Ascending aorta (tissue), 2 donors: Measurements from ENCODE around the gene NR2F6. TPM values are rescaled to one million over a fixed set of nuclear protein-coding genes. Genes with fewer than 3 reads are reported as not detected.

ENCODE experiments used
- DNase-seq, 2 donors: peaks; one replicate each; pipeline ENCODE4 v3.0.0-alpha.2; 2019; ENCODE audit warnings: low spot score in 2 of 2
- H3K27ac ChIP-seq, 2 donors: fragments of 200-600 bp; sonication (generic); one replicate each; pipeline ENCODE4 v1.5.1; 2016 to 2017; ENCODE audit warnings: mild to moderate bottlenecking in 1 of 2
- H3K27me3 ChIP-seq: fragments of 200-600 bp; sonication (generic); one replicate; pipeline ENCODE4 v1.5.1; 2017
- H3K36me3 ChIP-seq, 2 donors: fragments of 200-600 bp; sonication (generic); one replicate each; pipeline ENCODE4 v1.5.1; 2016
- H3K4me1 ChIP-seq, 2 donors: fragments of 200-600 bp; sonication (generic); one replicate each; pipeline ENCODE4 v1.5.1; 2016 to 2017; ENCODE audit warnings: mild to moderate bottlenecking in 1 of 2
- H3K4me3 ChIP-seq, 2 donors: fragments of 200-600 bp; sonication (generic); one replicate each; pipeline ENCODE4 v1.5.1; 2016 to 2017; ENCODE audit warnings: mild to moderate bottlenecking in 1 of 2
- H3K9me3 ChIP-seq, 2 donors: fragments of 200-600 bp; sonication (generic); one replicate each; pipeline ENCODE4 v1.5.1; 2016
- intact Hi-C: fragments of 100-400 bp; cut with DNase I; formaldehyde crosslinking; loops from one replicate; pipeline ENCODE4 v1.15.1; 2023
- total RNA-seq: library from RNA; depleted of rRNA; stranded (reverse); fragments of >200 nt; gene quantifications from one replicate; pipeline ENCODE4 v1.1.0, GENCODE V29; 2016
- TF ChIP-seq, protein P1 (sequence below), 3 experiments: fragments of 200-600 bp in 2 of 3; fragments of 450-650 bp in 1 of 3; sonication (generic) in 2 of 3; IDR thresholded peaks; one replicate each; pipeline ENCODE4 v1.5.1; 2016 to 2019; ENCODE audit warnings: antibody characterized with exemption in 3 of 3, mild to moderate bottlenecking in 1 of 3, moderate library complexity in 1 of 3

NR2F6 gene
- total RNA-seq, 1 donor from 2014 or later: 181 TPM

DNA sequence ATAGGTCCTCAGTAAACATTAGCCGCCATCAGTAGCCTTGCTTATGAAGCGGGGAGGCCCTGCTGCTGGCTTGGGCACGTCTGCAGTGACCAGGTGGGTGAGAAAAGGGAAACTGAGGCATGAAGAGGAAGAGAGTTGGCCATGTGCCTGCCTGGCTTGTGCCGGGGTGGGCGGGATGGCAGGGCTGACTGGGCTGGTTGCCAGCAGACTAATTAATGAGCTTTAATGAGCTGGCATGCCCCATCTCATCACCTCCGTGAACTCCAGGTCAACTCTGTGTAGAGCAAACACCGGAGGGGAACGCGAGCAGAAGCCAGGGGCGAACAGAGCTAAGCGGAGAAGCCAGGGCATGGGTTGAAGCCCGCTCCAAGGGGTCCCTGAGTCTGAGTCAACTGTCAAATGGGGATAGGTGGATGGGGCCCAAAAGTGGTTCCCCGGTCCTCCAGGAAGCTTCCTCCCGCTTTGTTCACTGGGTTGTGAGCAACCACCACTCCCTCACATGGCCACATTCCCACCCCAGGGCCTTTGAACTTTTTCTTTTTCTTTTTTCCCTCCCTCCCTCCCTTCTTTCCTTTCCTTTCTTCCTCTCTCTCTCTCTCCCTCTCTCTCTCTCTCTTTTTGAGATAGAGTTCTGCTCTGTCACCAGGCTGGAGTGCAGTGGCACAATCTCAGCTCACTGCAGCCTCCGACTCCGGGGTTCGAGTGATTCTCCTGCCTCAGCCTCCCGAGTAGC is 8.7 kb downstream of the NR2F6 start:
- Histone ChIP-seq H3K27ac (peak overlapping the region; percentile 53 to 67), H3K9me3 (no peaks in the 10 kb centered on the region), H3K27me3 (no peaks in the 10 kb centered on the region), H3K36me3 (peaks cover 11 to 17% of the 10 kb centered on the region in 2 donors), H3K4me1 (peaks cover 6 to 24% of the 10 kb centered on the region in 2 donors), H3K4me3 (no peak overlapping the region)
- TF ChIP-seq, protein P1, sequence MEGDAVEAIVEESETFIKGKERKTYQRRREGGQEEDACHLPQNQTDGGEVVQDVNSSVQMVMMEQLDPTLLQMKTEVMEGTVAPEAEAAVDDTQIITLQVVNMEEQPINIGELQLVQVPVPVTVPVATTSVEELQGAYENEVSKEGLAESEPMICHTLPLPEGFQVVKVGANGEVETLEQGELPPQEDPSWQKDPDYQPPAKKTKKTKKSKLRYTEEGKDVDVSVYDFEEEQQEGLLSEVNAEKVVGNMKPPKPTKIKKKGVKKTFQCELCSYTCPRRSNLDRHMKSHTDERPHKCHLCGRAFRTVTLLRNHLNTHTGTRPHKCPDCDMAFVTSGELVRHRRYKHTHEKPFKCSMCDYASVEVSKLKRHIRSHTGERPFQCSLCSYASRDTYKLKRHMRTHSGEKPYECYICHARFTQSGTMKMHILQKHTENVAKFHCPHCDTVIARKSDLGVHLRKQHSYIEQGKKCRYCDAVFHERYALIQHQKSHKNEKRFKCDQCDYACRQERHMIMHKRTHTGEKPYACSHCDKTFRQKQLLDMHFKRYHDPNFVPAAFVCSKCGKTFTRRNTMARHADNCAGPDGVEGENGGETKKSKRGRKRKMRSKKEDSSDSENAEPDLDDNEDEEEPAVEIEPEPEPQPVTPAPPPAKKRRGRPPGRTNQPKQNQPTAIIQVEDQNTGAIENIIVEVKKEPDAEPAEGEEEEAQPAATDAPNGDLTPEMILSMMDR (IDR thresholded peaks at IDR 0.05): no peak
- intact Hi-C loops: no loop called here
- DNase-seq: no peak

DNA sequence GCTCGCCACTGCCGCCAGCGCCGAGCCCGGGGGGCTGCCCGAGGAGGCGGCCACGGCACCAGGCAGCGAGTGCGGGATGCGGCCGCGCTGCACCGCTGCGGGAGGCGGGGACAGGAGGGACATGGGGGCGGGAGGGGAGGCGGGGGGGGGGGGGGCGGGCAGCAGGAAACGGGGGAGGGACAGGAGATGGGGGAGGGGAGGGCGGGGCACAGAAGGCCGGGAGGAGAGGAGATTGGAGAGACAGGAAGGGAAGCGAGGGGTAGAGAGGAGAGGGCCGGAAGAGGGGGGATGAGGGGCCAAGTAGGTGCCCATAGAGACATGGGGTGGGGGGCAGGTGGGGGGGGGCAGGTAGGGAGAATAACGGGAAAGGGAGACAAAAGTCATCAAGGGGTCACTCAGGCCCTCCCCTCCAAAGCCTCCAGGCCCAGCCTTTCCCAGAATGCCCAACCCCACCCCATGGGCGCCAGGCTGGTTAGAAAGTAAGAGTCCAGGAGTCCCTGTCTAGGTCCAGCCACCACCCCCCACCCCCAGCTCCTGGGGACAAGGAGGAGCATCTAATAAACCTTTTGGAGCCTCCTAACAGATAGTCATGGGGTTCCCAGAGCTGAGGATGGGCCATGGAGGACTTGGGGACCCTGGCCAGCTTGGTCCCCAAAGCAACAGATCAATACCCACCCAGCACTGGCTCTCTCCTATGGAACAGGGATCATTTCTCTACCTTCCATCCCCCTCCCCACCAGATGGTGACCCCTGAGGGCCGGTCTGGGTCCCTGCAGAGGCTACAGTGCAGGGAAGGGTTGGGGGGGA is 9.5 kb downstream of the NR2F6 start:
- Histone ChIP-seq H3K36me3 (peaks cover 19 to 24% of the 10 kb centered on the region in 2 donors), H3K4me1 (peaks cover 3 to 16% of the 10 kb centered on the region in 2 donors), H3K9me3 (no peaks in the 10 kb centered on the region), H3K27me3 (no peaks in the 10 kb centered on the region), H3K27ac (peak overlapping the region; percentile 67 to 71), H3K4me3 (peak overlapping the region; percentile 64 to 66)
- TF ChIP-seq, protein P1 (IDR thresholded peaks at IDR 0.05): no peak
- intact Hi-C loops: no loop called here
- no peak for DNase-seq

DNA sequence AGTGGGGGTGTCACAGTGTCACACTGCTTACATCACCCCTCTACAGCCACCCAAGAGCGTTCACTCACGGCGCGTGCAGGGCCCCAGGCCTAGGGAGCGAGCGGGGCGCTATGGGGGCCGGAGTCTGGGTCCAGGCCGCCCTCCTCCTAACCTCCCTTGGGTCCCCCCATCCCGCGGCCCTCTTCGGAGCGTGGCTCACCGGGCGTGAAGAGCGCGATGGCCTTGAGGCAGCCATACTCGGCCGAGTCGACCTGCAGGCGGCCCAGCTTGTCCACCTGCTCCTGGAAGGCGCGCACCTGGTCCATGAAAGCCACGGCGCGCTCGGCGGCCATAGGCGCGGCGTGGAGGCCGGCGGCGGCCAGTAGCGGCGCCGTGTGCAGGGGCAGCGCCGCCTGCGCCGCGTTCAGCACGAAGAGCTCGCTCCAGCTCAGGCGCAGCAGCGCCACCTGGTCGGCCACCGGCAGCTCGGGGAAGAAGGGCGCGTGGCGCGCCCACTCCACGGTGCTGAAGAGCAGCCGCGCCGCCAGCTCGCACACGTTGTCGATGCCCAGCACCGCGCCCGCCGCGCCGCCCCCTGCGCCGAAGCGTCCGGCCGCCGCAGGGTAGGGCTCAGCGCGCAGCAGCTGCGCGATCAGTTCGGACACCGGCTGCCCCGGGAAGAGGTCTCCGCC is 10.3 kb downstream of the NR2F6 start:
- DNase-seq: peak in 1 of 2 donors; percentile 84
- H3K36me3 ChIP-seq: peaks cover 26 to 28% of the 10 kb centered on the region in 2 donors
- H3K27me3 ChIP-seq: no peaks in the 10 kb centered on the region
- peaks cover 3 to 15% of the 10 kb centered on the region in 2 donors for H3K4me1 ChIP-seq
- peak overlapping the region; percentile 67 to 71 for H3K27ac ChIP-seq
- no peaks in the 10 kb centered on the region for H3K9me3 ChIP-seq
- intact Hi-C loops: no loop called here
- TF ChIP-seq, protein P1 (IDR thresholded peaks at IDR 0.05): peak in 2 of 3 experiments; percentile 61 to 63
- H3K4me3 ChIP-seq: peak overlapping the region; percentile 64 to 66

DNA sequence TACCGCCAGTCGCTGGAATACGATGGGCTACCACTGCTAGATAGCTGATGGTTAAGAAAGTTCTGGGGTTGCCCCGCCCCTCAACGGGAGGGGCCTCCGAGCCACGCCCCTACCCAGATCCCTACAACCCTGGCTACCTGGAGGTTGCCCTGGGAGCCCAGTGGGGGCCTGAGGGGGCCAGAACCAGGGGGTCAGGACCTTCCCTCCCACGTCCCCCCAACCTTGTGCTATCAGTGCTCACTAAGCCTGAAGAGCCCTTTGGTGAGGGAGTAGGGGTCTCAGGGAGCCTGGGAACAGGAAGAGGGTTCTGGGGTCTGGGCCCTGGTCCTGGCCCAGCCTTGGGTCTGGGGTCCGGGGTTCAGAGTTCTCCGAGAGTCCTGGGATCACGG is 10.8 kb downstream of the NR2F6 start:
- intact Hi-C loops: no loop called here
- H3K36me3 ChIP-seq: peaks cover 24 to 30% of the 10 kb centered on the region in 2 donors
- TF ChIP-seq, protein P1 (IDR thresholded peaks at IDR 0.05): no peak

DNA sequence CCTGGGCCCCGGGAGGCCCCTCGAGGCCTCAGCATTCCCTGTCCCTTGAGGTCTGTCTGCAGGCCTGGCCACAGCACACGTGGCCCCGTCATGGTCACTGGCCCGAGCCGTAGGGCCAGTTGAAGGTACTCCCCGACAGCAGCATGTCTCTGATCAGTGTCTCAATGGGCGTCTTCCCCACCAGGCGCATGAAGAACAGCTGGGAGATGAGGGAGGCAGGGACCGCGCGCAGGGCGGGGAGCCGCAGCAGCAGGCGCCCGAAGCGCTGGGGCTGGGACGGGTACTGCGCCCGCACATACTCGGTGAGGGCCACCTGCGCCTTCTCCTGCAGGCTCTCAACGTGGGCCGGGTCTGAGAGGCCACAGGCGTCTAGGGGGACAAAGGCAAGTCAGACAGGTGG is 13.5 kb downstream of the NR2F6 start:
- DNase-seq: no peak

More for the DNA sequence above, 10.8 kb downstream of the NR2F6 start:
- Histone ChIP-seq H3K9me3 (no peaks in the 10 kb centered on the region), H3K4me1 (peaks cover 3 to 15% of the 10 kb centered on the region in 2 donors), H3K27me3 (no peaks in the 10 kb centered on the region), H3K27ac (peak overlapping the region; percentile 67 to 71), H3K4me3 (peak overlapping the region; percentile 64 to 66)
- no peak for DNase-seq

More for the DNA sequence above, 13.5 kb downstream of the NR2F6 start:
- Histone ChIP-seq H3K27me3 (no peaks in the 10 kb centered on the region), H3K9me3 (no peaks in the 10 kb centered on the region), H3K4me3 (no peak overlapping the region), H3K27ac (no peak overlapping the region), H3K36me3 (peaks cover 23 to 30% of the 10 kb centered on the region in 2 donors), H3K4me1 (peaks cover 3 to 18% of the 10 kb centered on the region in 2 donors)
- TF ChIP-seq, protein P1 (IDR thresholded peaks at IDR 0.05): no peak
- intact Hi-C loops: no loop called here
